H1 (cell line): ENCODE results near the gene SCART1. TPM values are rescaled to one million over a fixed set of nuclear protein-coding genes. Genes with fewer than 3 reads are reported as not detected.

Experiments used
- FOSL1 ChIP-seq: IDR thresholded peaks from 2 replicates; pipeline ENCODE4 v1.6.1; 2011; ENCODE audit warnings: mild to moderate bottlenecking, low read depth, low read length, moderate library complexity; ENCODE audit not compliant: insufficient read depth
- GABPA ChIP-seq: IDR thresholded peaks from 2 replicates; pipeline ENCODE4 v1.6.1; 2011; ENCODE audit warnings: mild to moderate bottlenecking, low read length, moderate library complexity, borderline replicate concordance; ENCODE audit not compliant: insufficient read depth
- KDM1A ChIP-seq: fragments of 200-600, 300-600 bp; sonication (generic); IDR thresholded peaks from 2 replicates; pipeline ENCODE4 v1.7.1; 2016; ENCODE audit warnings: mild to moderate bottlenecking, low read length, borderline replicate concordance
- KDM4A ChIP-seq: IDR thresholded peaks from one replicate; pipeline ENCODE4 v1.7.1; 2012; ENCODE audit warnings: low read depth, mild to moderate bottlenecking, moderate library complexity, low read length, inconsistent platforms; ENCODE audit not compliant: severe bottlenecking
- NANOG ChIP-seq: IDR thresholded peaks from 2 replicates; pipeline ENCODE4 v1.6.1; 2011; ENCODE audit warnings: low read length, low read depth, mild to moderate bottlenecking, inconsistent platforms; ENCODE audit not compliant: insufficient read depth, poor library complexity, severe bottlenecking
- RFX5 ChIP-seq: IDR thresholded peaks from 2 replicates; pipeline ENCODE4 v1.6.1; 2011; ENCODE audit warnings: low read depth, low read length, improper control_type of control experiment, borderline replicate concordance
- SIRT6 ChIP-seq: IDR thresholded peaks from one replicate; pipeline ENCODE4 v1.7.1; 2012; ENCODE audit warnings: low read length, inconsistent platforms
- SIX5 ChIP-seq: IDR thresholded peaks from 2 replicates; pipeline ENCODE4 v1.6.1; 2011; ENCODE audit warnings: mild to moderate bottlenecking, low read depth, low read length
- polyA plus RNA-seq, 7 experiments: library from polyadenylated mRNA; depleted of rRNA in 3 of 7; stranded (reverse) in 5 of 7; unstranded in 2 of 7; fragments of >200 nt in 5 of 7; fragments of 200-250 nt in 2 of 7; gene quantifications; 1 replicate in 5 of 7; 2 replicates in 1 of 7; 4 replicates in 1 of 7; pipeline versions ENCODE4 v1.2.1 to v1.2.3, GENCODE V29; 2011 to 2013; ENCODE audit warnings: missing spikeins in 2 of 7, mixed read lengths in 2 of 7
- total RNA-seq: library from RNA; stranded (reverse); fragmentation: NEBNext Ultra II Directional; extraction: Animal tissue kit (Norgen Biotek cat#: 25700); gene quantifications from 2 replicates; pipeline ENCODE4 v1.2.1, GENCODE V29; 2021
- TF ChIP-seq, protein P1 (sequence below): IDR thresholded peaks from 2 replicates; pipeline ENCODE4 v1.6.1; 2011; ENCODE audit warnings: low read length, improper control_type of control experiment

The SCART1 gene
- total and polyA plus RNA-seq, 2 of the 8 experiments (the other 6 are each of a cell fraction or from before 2014, with no cell fraction given), result 0.14 to 0.19 TPM

DNA sequence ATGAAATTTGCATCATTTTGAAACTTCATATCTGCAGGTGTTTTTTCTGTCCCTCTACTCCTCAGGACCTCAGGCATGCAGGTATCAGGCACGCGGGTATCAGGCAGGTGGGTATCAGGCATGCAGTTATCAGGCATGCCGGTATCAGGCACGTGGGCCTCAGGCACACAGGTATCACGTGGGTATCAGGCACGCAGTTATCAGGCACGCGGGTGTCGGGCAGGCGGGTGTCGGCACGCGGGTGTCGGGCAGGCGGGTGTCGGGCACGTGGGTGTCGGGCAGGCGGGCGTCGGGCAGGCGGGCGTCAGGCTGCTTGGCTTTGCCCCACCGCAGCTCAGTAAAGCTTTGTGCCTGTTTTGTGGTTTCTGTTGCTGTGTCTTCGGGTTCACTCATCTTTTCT is 38.0 kb upstream of the SCART1 start (continued):
- TF ChIP-seq NANOG, result no peak
- TF ChIP-seq GABPA, result no peak
- TF ChIP-seq, protein P1, sequence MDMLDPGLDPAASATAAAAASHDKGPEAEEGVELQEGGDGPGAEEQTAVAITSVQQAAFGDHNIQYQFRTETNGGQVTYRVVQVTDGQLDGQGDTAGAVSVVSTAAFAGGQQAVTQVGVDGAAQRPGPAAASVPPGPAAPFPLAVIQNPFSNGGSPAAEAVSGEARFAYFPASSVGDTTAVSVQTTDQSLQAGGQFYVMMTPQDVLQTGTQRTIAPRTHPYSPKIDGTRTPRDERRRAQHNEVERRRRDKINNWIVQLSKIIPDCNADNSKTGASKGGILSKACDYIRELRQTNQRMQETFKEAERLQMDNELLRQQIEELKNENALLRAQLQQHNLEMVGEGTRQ, result no peak
- TF ChIP-seq RFX5, result no peak
- TF ChIP-seq KDM4A, result no peak
- no peak for TF ChIP-seq SIX5
- TF ChIP-seq SIRT6, result no peak
- TF ChIP-seq KDM1A, result no peak
- TF ChIP-seq FOSL1, result no peak
